ENCODE data around the gene ARL8B. TPM values are rescaled to one million over a fixed set of nuclear protein-coding genes. Genes with fewer than 3 reads are reported as not detected.

The ARL8B gene
- total RNA-seq, 4 donors from 2014 or later, result 22.8 to 80.2 (median 51.2) TPM

- Histone ChIP-seq H3K4me3 (no peak overlapping the region), H3K4me1 (no peaks in the 10 kb centered on the region), H3K27ac (no peak overlapping the region), H3K36me3 (no peaks in the 10 kb centered on the region), H3K9me3 (no peaks in the 10 kb centered on the region), H3K27me3 (no peaks in the 10 kb centered on the region)
- no peak for TF ChIP-seq CTCF (IDR thresholded peaks at IDR 0.05)
- no peak for TF ChIP-seq POLR2A (IDR thresholded peaks at IDR 0.05)
- intact Hi-C loops (cut with DNase I; ENCODE audit: low total_unique reads), result no loop called here
- no peak for DNase-seq
Observed at GRCh38 chr3:5087209-5087608, 34.9 kb upstream of the ARL8B start.

- H3K4me1 ChIP-seq, result no peaks in the 10 kb centered on the region
- no peak overlapping the region for H3K4me3 ChIP-seq
- H3K9me3 ChIP-seq, result no peaks in the 10 kb centered on the region
- H3K27ac ChIP-seq, result no peak overlapping the region
- TF ChIP-seq CTCF (IDR thresholded peaks at IDR 0.05), result no peak
- DNase-seq, result no peak
- no peaks in the 10 kb centered on the region for H3K36me3 ChIP-seq
- no peaks in the 10 kb centered on the region for H3K27me3 ChIP-seq
- intact Hi-C loops (cut with DNase I; ENCODE audit: low total_unique reads), result no loop called here
Observed at GRCh38 chr3:5090197-5090596, 31.9 kb upstream of the ARL8B start.

- intact Hi-C loops (cut with DNase I; ENCODE audit: low total_unique reads), result no loop called here
- Histone ChIP-seq H3K4me1 (no peaks in the 10 kb centered on the region), H3K27ac (no peak overlapping the region), H3K36me3 (no peaks in the 10 kb centered on the region), H3K4me3 (no peak overlapping the region), H3K27me3 (no peaks in the 10 kb centered on the region), H3K9me3 (no peaks in the 10 kb centered on the region)
- no peak for DNase-seq
- TF ChIP-seq CTCF (IDR thresholded peaks at IDR 0.05), result no peak
- no peak for TF ChIP-seq POLR2A (IDR thresholded peaks at IDR 0.05)
Observed at GRCh38 chr3:5092018-5092417, 30.1 kb upstream of the ARL8B start.

GRCh38 chr3:5093731-5094130 lies 28.4 kb upstream of the ARL8B start:
- H3K9me3 ChIP-seq, result no peaks in the 10 kb centered on the region
- intact Hi-C loops (cut with DNase I; ENCODE audit: low total_unique reads), result no loop called here
- no peaks in the 10 kb centered on the region for H3K36me3 ChIP-seq
- no peaks in the 10 kb centered on the region for H3K27me3 ChIP-seq
- H3K4me1 ChIP-seq, result no peaks in the 10 kb centered on the region
- TF ChIP-seq CTCF (IDR thresholded peaks at IDR 0.05) (no peak), POLR2A (IDR thresholded peaks at IDR 0.05) (no peak)
- H3K4me3 ChIP-seq, result no peak overlapping the region
- DNase-seq, result no peak
- no peak overlapping the region for H3K27ac ChIP-seq

GRCh38 chr3:5095886-5096285 lies 26.2 kb upstream of the ARL8B start:
- Histone ChIP-seq H3K9me3 (no peaks in the 10 kb centered on the region), H3K4me3 (peak overlapping the region; percentile 28 to 41), H3K4me1 (no peaks in the 10 kb centered on the region), H3K36me3 (no peaks in the 10 kb centered on the region), H3K27me3 (no peaks in the 10 kb centered on the region), H3K27ac (peak overlapping the region in 1 of 2 donors; percentile 37)
- intact Hi-C loops (cut with DNase I; ENCODE audit: low total_unique reads), result no loop called here
- peak in 1 of 4 experiments; percentile 4 for TF ChIP-seq CTCF (IDR thresholded peaks at IDR 0.05)
- TF ChIP-seq POLR2A (IDR thresholded peaks at IDR 0.05), result no peak
- DNase-seq, result peak; percentile 25 to 55
